Mesenchymal stem cell (in vitro differentiated cells and primary cell): ENCODE measurements around the gene MEGF9.

ENCODE experiments used
- DNase-seq: peaks from one replicate; pipeline ENCODE4 v3.0.0-alpha.2; 2013
- H2AFZ ChIP-seq: one replicate; pipeline ENCODE4 v1.6.1; 2013; ENCODE audit warnings: low read depth, mild to moderate bottlenecking, control low read depth, inconsistent platforms, low read length, moderate library complexity
- H2AK5ac ChIP-seq: 2 replicates; pipeline ENCODE4 v1.6.1; 2013; ENCODE audit warnings: low read length, moderate library complexity, mild to moderate bottlenecking, inconsistent platforms; ENCODE audit not compliant: severe bottlenecking
- H2BK120ac ChIP-seq: one replicate; pipeline ENCODE4 v1.6.1; 2013; ENCODE audit warnings: low read depth, mild to moderate bottlenecking, inconsistent platforms, low read length, moderate library complexity
- H2BK12ac ChIP-seq, 2 experiments: one replicate each; pipeline ENCODE4 v1.6.1; 2013; ENCODE audit warnings: inconsistent platforms in 2 of 2, low read length in 2 of 2, mild to moderate bottlenecking in 2 of 2, moderate library complexity in 2 of 2, control low read depth in 1 of 2
- H2BK15ac ChIP-seq: one replicate; pipeline ENCODE4 v1.6.1; 2013; ENCODE audit warnings: mild to moderate bottlenecking, low read depth, inconsistent platforms; ENCODE audit not compliant: poor library complexity, severe bottlenecking
- H2BK5ac ChIP-seq: 2 replicates; pipeline ENCODE4 v1.6.1; 2013; ENCODE audit warnings: low read depth, mild to moderate bottlenecking, low read length, control low read depth, inconsistent platforms; ENCODE audit not compliant: poor library complexity, severe bottlenecking
- H3K14ac ChIP-seq, 2 experiments: one replicate each; pipeline ENCODE4 v1.6.1; 2013; ENCODE audit warnings: inconsistent platforms in 2 of 2, low read length in 2 of 2, control low read depth in 1 of 2, mild to moderate bottlenecking in 1 of 2, moderate library complexity in 1 of 2
- H3K18ac ChIP-seq, 2 experiments: one replicate each; pipeline ENCODE4 v1.6.1; 2013; ENCODE audit warnings: inconsistent platforms in 2 of 2, low read length in 2 of 2, control low read depth in 1 of 2, low read depth in 1 of 2, mild to moderate bottlenecking in 1 of 2
- H3K23ac ChIP-seq, 2 experiments: one replicate each; pipeline ENCODE4 v1.6.1; 2013; ENCODE audit warnings: inconsistent platforms in 2 of 2, low read length in 2 of 2, mild to moderate bottlenecking in 2 of 2, moderate library complexity in 2 of 2, control low read depth in 1 of 2
- H3K27ac ChIP-seq: 2 replicates; pipeline ENCODE4 v1.5.1; 2013; ENCODE audit warnings: mild to moderate bottlenecking, moderate library complexity, low read length, control low read depth, inconsistent platforms; ENCODE audit not compliant: poor library complexity, severe bottlenecking
- H3K27me3 ChIP-seq, 2 experiments: 2 replicates each; pipeline versions ENCODE4 v1.6.1 to v1.7.0; 2013; ENCODE audit warnings: low read length in 2 of 2, mild to moderate bottlenecking in 2 of 2, moderate library complexity in 2 of 2, control low read depth in 1 of 2, inconsistent platforms in 1 of 2; ENCODE audit not compliant: control insufficient read depth in 1 of 2, insufficient read depth in 1 of 2
- H3K36me3 ChIP-seq, 2 experiments: 2 replicates each; pipeline versions ENCODE4 v1.6.1 to v1.7.0; 2013; ENCODE audit warnings: low read length in 2 of 2, control low read depth in 1 of 2, inconsistent platforms in 1 of 2, low read depth in 1 of 2, mild to moderate bottlenecking in 1 of 2; ENCODE audit not compliant: insufficient read depth in 2 of 2, control insufficient read depth in 1 of 2
- H3K4ac ChIP-seq, 2 experiments: one replicate each; pipeline ENCODE4 v1.6.1; 2013; ENCODE audit warnings: inconsistent platforms in 2 of 2, low read length in 2 of 2, mild to moderate bottlenecking in 2 of 2, moderate library complexity in 2 of 2, control low read depth in 1 of 2, low read depth in 1 of 2
- H3K4me1 ChIP-seq: 2 replicates; pipeline ENCODE4 v1.6.1; 2013; ENCODE audit warnings: low read depth, low read length, control low read depth; ENCODE audit not compliant: control insufficient read depth, insufficient read depth
- H3K4me2 ChIP-seq: 2 replicates; pipeline ENCODE4 v1.6.1; 2013; ENCODE audit warnings: low read length, mild to moderate bottlenecking, inconsistent platforms; ENCODE audit not compliant: poor library complexity, severe bottlenecking
- H3K4me3 ChIP-seq, 2 experiments: 2 replicates each; pipeline versions ENCODE4 v1.5.1 to v1.7.0; 2013; ENCODE audit warnings: low read length in 2 of 2, mild to moderate bottlenecking in 2 of 2, control low read depth in 1 of 2, low read depth in 1 of 2; ENCODE audit not compliant: insufficient read depth in 1 of 2
- H3K79me1 ChIP-seq: replicated peaks from 2 replicates; pipeline ENCODE4 v1.6.1; 2013; ENCODE audit warnings: mild to moderate bottlenecking, control low read depth, low read length, inconsistent platforms; ENCODE audit not compliant: poor library complexity, severe bottlenecking
- H3K9ac ChIP-seq: 2 replicates; pipeline ENCODE4 v1.7.0; 2013; ENCODE audit warnings: mild to moderate bottlenecking, low read length, moderate library complexity
- H3K9me3 ChIP-seq: 2 replicates; pipeline ENCODE4 v1.7.0; 2013; ENCODE audit warnings: mild to moderate bottlenecking, low read length; ENCODE audit not compliant: control insufficient read depth
- H4K8ac ChIP-seq: one replicate; pipeline ENCODE4 v1.6.1; 2013; ENCODE audit warnings: inconsistent platforms, mild to moderate bottlenecking, low read length, moderate library complexity
- H4K91ac ChIP-seq: one replicate; pipeline ENCODE4 v1.6.1; 2013; ENCODE audit warnings: mild to moderate bottlenecking, low read length, inconsistent platforms
- WGBS: methylation state at CpG from one replicate; pipeline ENCODE4 v1.1.7; 2013; ENCODE audit warnings: mixed read lengths; 5-methylcytosine and 5-hydroxymethylcytosine counted together

Gene MEGF9

DNA sequence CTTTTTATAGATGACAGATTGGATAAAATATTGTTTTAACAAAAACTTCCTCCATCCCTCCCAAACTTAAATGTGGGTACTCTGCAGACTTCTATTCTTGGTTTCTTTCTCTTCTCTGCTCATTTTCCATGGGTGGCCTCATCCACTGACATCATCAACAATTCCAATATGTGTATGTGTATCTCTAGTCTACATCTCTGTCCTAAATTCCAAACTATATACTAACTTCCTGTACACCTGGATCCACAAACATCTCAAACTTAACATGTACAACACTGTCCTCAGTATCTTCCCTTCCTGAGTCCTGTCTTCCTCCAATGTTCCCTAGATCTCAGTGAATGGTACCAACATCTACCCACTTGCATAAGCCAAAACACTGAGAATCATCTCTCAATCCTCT is 105.8 kb downstream of the MEGF9 start:
- H2BK5ac ChIP-seq, result no peak overlapping the region
- H3K27me3 ChIP-seq, result no peaks in the 10 kb centered on the region
- H3K4me3 ChIP-seq, result no peak overlapping the region
- H3K27ac ChIP-seq, result no peak overlapping the region
- no peak overlapping the region for H4K8ac ChIP-seq
- H3K79me1 ChIP-seq, result peaks cover 6% of the 10 kb centered on the region
- peaks cover 6 to 36% of the 10 kb centered on the region in 2 experiments for H3K36me3 ChIP-seq
- H3K4me1 ChIP-seq, result no peaks in the 10 kb centered on the region
- H2AFZ ChIP-seq, result no peak overlapping the region
- no peak overlapping the region for H3K23ac ChIP-seq
- H3K14ac ChIP-seq, result no peak overlapping the region
- H2BK120ac ChIP-seq, result no peak overlapping the region
- H3K9me3 ChIP-seq, result no peaks in the 10 kb centered on the region
- no peak for DNase-seq
- H2BK12ac ChIP-seq, result no peak overlapping the region
- H3K9ac ChIP-seq, result no peak overlapping the region
- H2BK15ac ChIP-seq, result no peak overlapping the region
- no peak overlapping the region for H3K4me2 ChIP-seq
- H3K4ac ChIP-seq, result no peak overlapping the region
- H2AK5ac ChIP-seq, result no peak overlapping the region
- no peak overlapping the region for H4K91ac ChIP-seq
- H3K18ac ChIP-seq, result no peak overlapping the region

DNA sequence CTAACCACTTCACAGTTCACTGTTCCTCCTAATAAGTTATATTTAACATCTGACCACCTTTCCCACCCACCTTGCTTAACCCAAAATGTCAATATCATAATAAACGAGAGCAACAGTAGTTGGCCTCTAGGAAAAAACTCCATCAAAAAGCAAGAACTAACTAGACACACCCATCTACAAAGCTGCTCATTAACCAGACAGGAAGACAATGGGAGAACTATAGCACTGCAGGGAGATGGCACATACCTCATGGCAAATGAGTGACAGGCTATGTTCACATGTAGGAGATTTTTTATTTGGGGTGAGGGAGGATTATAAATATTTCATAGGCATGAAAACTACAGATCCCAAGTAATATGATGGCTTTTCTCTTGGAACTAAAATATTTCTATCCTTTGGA is 110.7 kb downstream of the MEGF9 start:
- Histone ChIP-seq H3K36me3 (peaks cover 10 to 30% of the 10 kb centered on the region in 2 experiments), H2AK5ac (no peak overlapping the region), H2BK15ac (no peak overlapping the region), H2BK5ac (no peak overlapping the region), H3K79me1 (peaks cover 7% of the 10 kb centered on the region), H3K18ac (no peak overlapping the region), H3K4me1 (no peaks in the 10 kb centered on the region), H2BK120ac (no peak overlapping the region), H2BK12ac (no peak overlapping the region), H3K27me3 (no peaks in the 10 kb centered on the region), H4K91ac (no peak overlapping the region), H3K27ac (no peak overlapping the region), H3K4me3 (no peak overlapping the region), H3K23ac (no peak overlapping the region), H3K4me2 (no peak overlapping the region), H3K9me3 (no peaks in the 10 kb centered on the region), H4K8ac (no peak overlapping the region), H3K14ac (no peak overlapping the region), H3K9ac (no peak overlapping the region), H3K4ac (no peak overlapping the region), H2AFZ (no peak overlapping the region)
- no peak for DNase-seq
- 100% methylated on average over 1 of the region's 1 CpG for WGBS

DNA sequence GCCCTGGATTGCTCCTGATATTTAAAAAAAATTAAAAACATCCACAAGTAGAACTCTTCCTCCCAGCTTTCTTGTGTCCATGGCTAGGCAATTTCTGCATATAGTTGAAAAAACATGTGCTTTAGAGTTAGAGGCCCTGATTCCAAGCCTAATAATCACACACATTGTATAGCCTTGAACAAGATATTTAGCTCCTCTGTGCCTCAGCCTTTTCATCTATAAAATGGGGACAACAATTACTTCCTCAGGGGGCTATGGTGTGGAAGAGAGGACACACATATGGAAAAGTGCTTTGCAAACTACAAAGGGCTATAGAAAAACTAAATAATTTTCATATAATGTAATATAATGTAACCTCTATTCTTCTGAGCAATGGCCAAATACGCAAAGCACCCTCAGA is 111.3 kb downstream of the MEGF9 start:
- H3K14ac ChIP-seq, result no peak overlapping the region
- H3K4ac ChIP-seq, result no peak overlapping the region
- H2BK5ac ChIP-seq, result no peak overlapping the region
- H3K9me3 ChIP-seq, result no peaks in the 10 kb centered on the region
- H2BK120ac ChIP-seq, result no peak overlapping the region
- no peak overlapping the region for H3K18ac ChIP-seq
- H3K27ac ChIP-seq, result no peak overlapping the region
- no CpG with 5 or more reads among the region's 1 CpG for WGBS
- H3K4me3 ChIP-seq, result no peak overlapping the region
- H3K9ac ChIP-seq, result no peak overlapping the region
- no peak overlapping the region for H3K4me2 ChIP-seq
- H3K4me1 ChIP-seq, result no peaks in the 10 kb centered on the region
- peaks cover 7% of the 10 kb centered on the region for H3K79me1 ChIP-seq
- H2BK12ac ChIP-seq, result no peak overlapping the region
- DNase-seq, result no peak
- peaks cover 13 to 30% of the 10 kb centered on the region in 2 experiments for H3K36me3 ChIP-seq
- H4K8ac ChIP-seq, result no peak overlapping the region
- H2AFZ ChIP-seq, result no peak overlapping the region
- no peak overlapping the region for H2AK5ac ChIP-seq
- no peak overlapping the region for H4K91ac ChIP-seq
- no peak overlapping the region for H2BK15ac ChIP-seq
- H3K23ac ChIP-seq, result no peak overlapping the region
- no peaks in the 10 kb centered on the region for H3K27me3 ChIP-seq

DNA sequence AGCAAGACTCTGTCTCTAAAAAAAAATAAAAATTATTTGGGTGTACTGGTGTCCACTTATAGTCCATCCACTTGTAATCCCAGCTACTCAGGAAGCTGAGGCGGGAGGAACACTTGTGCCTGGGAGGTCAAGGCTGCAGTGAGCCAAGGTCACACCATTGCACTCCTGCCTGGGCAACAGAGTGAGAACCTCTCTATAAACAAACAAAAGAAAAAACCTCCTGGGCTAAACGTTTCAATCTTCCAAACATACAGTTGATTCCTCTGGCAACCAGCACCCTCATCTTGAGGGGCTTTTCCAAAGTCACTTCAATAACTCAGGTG is 120.4 kb downstream of the MEGF9 start:
- H4K8ac ChIP-seq, result no peak overlapping the region

More for the DNA sequence above, 120.4 kb downstream of the MEGF9 start:
- H3K9me3 ChIP-seq, result no peaks in the 10 kb centered on the region
- no peak overlapping the region for H3K23ac ChIP-seq
- no peak overlapping the region for H3K4ac ChIP-seq
- H3K4me3 ChIP-seq, result no peak overlapping the region
- DNase-seq, result no peak
- no peak overlapping the region for H3K27ac ChIP-seq
- 28% methylated on average over 2 of the region's 2 CpGs for WGBS
- H3K4me2 ChIP-seq, result no peak overlapping the region
- H3K18ac ChIP-seq, result no peak overlapping the region
- H3K9ac ChIP-seq, result no peak overlapping the region
- no peak overlapping the region for H2BK5ac ChIP-seq
- H3K36me3 ChIP-seq, result peaks cover 0 to 3% of the 10 kb centered on the region in 2 experiments
- no peak overlapping the region for H2AFZ ChIP-seq
- no peak overlapping the region for H2BK12ac ChIP-seq
- no peak overlapping the region for H2AK5ac ChIP-seq
- no peak overlapping the region for H2BK120ac ChIP-seq
- no peak overlapping the region for H2BK15ac ChIP-seq
- H4K91ac ChIP-seq, result no peak overlapping the region
- no peaks in the 10 kb centered on the region for H3K27me3 ChIP-seq
- H3K4me1 ChIP-seq, result no peaks in the 10 kb centered on the region
- no peaks in the 10 kb centered on the region for H3K79me1 ChIP-seq
- no peak overlapping the region for H3K14ac ChIP-seq
